HG02852 (cell line): ENCODE measurements around the gene ALOX5.
A peak's percentile ranks its signal among the peaks of the same experiment; 100 is the strongest.
"Not testable (repeated sequence)": the region's sequence is repeated elsewhere in the genome, so short reads cannot be mapped to it uniquely, and the experiment has no call there.

ENCODE experiments used
- ATAC-seq: cut with Tn5 transposase; IDR thresholded peaks from one replicate; pipeline ENCODE4 v1.9.1; 2021; ENCODE audit warnings: mild to moderate bottlenecking, moderate library complexity; ENCODE audit not compliant: unreplicated experiment

The ALOX5 gene

DNA sequence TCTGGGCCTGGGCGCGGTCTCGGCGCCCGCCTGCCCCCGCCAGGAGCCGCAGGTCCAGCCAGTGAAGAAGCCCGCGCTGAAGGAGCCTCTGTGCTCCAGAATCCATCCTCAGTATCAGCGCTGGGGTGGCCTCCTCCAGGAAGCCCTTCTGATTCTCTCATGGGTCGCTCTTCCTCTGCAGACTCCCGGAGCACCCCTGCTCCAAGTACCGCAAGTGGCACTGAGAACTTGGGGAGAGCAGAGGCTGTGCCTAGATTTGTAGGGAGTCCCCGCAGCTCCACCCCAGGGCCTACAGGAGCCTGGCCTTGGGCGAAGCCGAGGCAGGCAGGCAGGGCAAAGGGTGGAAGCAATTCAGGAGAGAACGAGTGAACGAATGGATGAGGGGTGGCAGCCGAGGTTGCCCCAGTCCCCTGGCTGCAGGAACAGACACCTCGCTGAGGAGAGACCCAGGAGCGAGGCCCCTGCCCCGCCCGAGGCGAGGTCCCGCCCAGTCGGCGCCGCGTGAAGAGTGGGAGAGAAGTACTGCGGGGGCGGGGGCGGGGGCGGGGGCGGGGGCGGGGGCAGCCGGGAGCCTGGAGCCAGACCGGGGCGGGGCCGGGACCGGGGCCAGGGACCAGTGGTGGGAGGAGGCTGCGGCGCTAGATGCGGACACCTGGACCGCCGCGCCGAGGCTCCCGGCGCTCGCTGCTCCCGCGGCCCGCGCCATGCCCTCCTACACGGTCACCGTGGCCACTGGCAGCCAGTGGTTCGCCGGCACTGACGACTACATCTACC is at the start of gene ALOX5:
Gene ALOX5 (plus strand): TSS at position 641 of the 774 bp plus-strand sequence. CDS start 64 bp downstream, at position 705.
- ATAC-seq = peak; percentile 45

DNA sequence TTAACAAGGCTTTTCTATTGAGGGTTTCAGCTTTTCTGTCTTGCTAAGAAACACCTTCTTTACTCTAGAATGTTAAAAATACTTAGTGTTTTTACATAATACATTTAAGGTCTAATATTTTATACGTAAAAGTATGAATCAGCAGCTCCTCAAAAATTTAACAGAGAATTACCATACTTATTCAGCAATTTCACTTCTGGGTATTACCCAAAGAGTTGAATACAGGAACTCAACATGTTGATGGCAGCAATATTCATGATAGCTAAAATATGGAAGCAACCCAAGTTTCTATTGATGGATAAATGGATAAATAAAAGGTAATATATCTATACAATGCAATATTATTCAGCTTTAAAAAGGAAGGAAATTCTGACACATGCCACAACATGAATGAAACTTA is 48.9 kb upstream of the ALOX5 start:
- no peak for ATAC-seq

DNA sequence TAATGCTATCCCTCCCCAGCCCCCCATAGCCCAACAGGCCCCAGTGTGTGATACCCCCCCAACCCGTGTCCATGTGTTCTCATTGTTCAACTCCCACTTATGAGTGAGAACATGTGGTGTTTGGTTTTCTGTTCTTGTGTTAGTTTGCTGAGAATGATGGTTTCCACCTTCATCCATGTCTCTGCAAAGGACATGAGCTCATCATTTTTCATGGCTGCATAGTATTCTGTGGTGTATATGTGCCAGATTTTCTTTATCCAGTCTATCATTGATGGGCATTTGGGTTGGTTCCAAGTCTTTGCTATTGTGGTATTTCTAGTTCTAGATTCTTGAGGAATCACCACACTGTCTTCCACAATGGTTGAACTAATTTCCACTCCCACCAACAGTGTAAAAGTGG is 47.2 kb upstream of the ALOX5 start:
- not testable (repeated sequence) for ATAC-seq

DNA sequence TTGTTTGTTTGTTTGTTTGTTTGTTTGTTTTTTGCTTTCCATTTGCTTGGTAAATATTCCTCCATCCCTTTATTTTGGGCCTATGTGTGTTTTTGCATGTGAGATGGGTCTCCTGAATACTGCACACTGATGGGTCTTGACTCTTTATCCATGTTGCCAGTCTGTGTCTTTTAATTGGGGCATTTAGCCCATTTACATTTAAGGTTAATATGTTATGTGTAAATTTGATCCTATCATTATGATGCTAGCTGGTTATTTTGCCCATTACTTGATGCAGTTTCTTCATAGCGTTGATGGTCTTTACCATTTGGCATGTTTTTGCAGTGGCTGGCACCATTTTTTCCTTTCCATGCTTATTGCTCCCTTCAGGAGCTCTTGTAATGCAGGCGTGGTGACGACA is 42.2 kb upstream of the ALOX5 start:
- ATAC-seq = not testable (repeated sequence)

DNA sequence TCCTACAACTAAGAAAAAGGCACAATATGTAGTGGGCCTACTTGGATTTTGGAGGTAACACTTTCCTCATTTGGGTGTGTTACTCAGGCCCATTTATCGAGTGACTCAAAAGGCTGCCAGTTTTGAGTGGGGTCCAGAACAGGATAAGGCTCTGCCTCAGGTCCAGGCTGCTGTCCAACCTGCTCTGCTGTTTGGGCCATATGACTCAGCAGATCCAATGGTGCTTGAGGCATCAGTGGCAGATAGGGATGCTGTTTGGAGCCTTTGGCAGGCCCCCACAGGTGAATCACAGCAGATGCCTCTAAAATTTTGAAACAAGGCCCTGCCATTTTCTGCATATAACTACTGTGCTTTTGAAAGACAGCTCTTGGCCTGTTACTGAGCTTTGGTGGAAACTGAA is 34.1 kb upstream of the ALOX5 start:
- no peak for ATAC-seq

DNA sequence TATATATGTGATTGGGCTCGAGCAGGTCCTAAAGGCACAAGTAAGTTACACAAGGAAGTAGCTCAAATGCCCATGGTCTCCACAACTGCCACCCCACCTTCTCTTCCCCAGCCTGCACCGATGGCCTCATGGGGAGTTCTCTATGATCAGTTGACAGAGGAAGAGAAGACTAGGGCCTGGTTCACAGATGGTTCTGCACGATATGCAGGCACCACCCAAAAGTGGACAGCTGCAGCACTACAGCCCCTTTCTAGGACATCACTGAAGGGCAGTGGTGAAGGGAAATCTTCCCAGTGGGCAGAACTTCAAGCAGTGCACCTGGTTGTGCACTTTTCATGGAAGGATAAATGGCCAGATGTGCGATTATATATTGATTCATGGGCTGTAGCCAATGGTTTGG is 33.6 kb upstream of the ALOX5 start:
- not testable (repeated sequence) for ATAC-seq

DNA sequence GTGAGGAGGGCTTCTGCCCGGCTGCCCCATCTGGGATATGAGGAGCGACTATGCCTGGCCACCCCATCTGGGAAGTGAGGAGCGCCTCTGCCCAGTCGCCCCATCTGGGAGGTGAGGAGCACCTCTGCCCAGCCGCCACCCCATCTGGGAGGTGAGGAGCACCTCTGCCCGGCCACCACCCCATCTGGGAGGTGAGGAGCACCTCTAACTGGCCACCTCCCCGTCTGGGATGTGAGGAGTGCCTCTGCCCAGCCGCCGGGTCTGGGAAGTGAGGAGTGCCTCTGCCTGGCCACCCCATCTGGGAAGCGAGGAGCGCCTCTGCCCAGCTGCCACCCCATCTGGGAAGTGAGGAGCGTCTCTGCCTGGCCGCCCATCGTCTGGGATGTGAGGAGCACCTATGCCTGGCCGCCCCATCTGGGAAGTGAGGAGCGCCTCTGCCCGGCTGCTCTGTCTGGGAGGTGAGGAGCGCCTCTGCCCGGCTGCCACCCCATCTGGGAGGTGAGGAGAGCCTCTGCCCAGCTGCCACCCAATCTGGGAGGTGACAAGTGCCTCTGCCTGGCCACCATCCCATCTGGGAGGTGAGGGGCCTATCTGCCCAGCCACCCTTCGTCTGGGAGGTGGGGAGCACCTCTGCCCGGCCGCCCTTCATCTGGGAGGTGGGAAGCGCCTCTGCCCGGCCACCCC is 27.2 kb upstream of the ALOX5 start:
- not testable (repeated sequence) for ATAC-seq

DNA sequence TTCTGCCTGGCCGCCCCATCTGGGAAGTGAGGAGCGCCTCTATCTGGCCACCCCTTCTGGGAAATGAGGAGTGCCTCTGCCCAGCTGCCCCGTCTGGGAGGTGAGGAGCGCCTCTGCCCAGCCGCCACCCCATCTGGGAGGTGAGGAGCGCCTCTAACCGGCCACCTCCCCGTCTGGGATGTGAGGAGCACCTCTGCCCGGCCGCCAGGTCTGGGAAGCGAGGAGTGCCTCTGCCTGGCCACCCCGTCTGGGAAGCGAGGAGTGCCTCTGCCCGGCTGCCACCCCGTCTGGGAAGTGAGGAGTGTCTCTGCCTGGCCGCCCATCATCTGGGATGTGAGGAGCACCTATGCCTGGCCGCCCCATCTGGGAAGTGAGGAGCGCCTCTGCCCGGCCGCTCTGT is 26.6 kb upstream of the ALOX5 start:
- not testable (repeated sequence) for ATAC-seq

DNA sequence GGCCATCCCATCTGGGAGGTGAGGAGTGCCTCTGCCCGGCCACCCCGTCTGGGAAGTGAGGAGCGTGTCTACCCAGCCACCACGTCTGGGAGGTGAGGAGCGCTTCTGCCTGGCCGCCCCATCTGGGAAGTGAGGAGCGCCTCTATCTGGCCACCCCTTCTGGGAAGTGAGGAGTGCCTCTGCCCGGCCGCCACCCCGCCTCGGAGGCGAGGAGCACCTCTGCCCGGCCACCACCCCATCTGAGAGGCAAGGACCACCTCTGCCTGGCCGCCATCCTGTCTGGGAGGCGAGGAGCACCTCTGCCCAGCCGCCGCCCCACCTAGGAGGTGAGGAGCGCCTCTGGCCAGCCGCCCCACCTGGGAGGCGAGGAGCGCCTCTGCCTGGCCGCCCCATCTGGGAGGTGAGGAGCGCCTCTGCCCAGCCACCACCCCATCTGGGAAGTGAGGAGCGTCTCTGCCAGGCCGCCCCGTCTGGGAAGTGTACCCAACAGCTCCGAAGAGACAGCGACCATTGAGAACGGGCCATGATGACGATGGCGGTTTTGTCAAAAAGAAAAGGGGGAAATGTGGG is 25.7 kb upstream of the ALOX5 start:
- ATAC-seq = not testable (repeated sequence)

DNA sequence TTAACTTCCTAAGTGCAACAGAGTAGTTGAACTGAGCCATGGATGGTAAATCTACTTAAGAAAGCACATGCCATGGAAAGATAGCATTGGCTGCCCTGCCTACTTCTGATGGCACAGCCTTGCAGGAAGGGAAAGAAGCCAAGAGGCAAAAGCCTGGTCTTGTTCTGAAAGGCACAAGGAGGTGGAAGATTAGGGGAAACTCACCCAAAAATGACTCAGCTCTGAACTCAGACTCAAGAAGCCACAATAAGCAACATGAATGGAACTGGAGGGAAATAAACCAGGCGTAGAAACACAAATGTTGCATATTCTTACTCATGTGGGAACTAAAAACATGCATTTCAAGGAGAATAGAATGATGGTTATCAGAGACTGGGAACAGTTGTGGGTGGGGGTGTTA is 20.8 kb upstream of the ALOX5 start:
- peak; percentile 62 for ATAC-seq

DNA sequence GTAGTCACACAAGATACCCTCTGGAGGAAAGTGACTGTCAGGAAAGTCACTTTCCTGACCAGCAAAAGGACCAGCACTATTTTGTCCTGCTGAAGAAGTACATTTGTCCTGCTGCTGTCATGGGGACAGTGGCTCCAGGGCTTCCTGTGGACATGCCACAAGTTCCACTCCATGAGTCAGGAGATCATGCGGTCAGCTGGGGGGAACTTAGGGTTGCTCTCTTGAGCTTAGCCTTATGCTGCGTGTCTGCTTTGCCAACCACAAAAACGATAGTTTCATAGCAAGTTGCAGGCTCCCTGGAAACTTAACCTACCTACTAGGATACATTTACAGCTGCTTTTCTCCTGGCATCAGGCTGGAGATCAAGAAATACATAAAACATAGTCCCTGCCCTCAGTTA is 19.8 kb upstream of the ALOX5 start:
- no peak for ATAC-seq

DNA sequence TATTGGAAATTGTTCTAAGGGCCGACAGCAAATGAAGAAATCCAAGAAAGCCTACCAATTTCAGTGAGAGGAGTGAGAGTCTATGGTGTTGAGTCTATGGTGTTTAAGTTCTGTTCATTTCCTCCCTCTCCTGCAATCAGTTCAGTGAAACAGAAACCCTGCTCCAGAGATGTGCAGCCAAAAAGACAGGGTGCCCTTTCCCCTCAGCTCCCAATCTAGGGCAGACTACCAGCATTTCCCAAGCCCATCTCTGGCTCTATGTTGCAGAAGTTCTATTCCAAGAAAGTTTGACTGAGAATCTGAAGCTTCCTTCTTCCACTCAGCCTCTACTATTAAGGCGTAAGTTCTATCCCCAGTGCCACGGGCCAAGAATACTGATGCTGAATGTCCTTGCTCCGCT is 18.5 kb upstream of the ALOX5 start:
- ATAC-seq = no peak

DNA sequence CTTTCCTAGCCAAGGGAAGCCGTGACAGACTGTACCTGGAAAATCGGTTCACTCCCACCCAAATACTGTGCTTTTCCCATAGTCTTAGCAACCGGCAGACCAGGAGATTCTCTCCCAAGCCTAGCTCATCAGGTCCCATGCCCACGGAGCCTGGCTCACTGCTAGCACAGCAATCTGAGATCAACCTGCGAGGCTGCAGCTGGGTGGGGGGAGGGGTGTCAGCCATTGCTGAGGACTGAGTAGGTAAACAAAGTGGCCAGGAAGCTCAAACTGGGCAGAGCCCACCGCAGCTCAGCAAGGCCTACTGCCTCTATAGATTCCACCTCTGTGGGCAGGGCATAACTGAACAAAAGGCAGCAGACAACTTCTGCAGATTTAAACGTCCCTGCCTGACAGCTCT is 15.1 kb upstream of the ALOX5 start:
- not testable (repeated sequence) for ATAC-seq

DNA sequence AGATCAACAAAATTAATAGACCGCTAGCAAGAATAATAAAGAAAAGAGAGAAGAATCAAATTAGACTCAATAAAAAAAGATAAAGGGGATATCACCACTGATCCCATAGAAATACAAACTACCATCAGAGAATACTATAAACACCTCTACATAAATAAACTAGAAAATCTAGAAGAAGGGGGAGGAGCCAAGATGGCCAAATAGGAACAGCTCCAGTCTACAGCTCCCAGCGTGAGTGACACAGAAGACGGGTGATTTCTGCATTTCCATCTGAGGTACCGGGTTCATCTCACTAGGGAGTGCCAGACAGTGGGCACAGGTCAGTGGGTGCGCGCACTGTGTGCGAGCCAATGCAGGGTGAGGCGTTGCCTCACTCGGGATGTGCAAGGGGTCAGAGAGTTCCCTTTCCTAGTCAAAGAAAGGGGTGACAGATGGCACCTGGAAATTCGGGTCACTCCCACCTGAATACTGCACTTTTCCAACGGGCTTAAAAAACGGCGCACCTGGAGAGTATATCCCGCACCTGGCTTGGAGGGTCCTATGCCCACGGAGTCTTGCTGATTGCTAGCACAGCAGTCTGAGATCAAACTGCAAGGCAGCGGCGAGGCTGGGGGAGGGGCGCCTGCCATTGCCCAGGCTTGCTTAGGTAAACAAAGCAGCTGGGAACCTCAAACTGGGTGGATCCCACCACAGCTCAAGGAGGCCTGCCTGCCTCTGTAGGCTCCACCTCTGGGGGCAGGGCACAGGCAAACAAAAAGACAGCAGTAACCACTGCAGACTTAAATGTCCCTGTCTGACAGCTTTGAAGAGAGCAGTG is 11.8 kb upstream of the ALOX5 start:
- ATAC-seq = not testable (repeated sequence)

DNA sequence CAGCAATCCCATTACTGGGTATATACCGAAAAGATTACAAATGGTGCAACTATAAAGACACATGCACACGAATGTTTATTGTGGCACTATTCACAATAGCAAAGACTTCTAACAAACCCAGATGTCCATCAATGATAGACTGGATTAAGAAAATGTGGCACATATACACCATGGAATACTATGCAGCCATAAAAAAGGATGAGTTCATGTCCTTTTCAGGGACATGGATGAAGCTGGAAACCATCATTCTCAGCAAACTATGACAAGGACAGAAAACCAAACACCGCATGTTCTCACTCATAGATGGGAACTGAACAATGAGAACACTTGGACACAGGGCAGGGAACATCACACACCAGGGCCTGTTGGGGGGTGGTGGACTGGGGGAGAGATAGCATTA is 6.4 kb upstream of the ALOX5 start:
- not testable (repeated sequence) for ATAC-seq

DNA sequence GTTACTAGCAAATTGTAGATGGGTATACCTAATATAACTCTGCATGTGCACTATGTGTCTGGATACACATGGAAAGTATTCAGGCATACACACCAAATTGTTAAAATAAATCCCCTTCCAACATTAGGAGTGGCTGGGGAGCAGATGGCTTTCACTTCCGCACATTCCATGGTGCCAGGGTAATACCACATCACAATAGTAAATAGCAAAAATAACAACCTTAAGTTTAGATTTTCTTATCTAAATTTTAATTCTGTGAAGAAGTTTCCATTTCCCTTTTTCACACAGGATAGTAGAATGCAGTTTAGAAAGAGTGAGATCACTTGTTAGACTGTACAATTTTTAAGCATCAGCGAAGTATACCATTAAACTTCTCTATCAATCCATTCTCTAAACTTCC is 5.8 kb upstream of the ALOX5 start:
- ATAC-seq = no peak

DNA sequence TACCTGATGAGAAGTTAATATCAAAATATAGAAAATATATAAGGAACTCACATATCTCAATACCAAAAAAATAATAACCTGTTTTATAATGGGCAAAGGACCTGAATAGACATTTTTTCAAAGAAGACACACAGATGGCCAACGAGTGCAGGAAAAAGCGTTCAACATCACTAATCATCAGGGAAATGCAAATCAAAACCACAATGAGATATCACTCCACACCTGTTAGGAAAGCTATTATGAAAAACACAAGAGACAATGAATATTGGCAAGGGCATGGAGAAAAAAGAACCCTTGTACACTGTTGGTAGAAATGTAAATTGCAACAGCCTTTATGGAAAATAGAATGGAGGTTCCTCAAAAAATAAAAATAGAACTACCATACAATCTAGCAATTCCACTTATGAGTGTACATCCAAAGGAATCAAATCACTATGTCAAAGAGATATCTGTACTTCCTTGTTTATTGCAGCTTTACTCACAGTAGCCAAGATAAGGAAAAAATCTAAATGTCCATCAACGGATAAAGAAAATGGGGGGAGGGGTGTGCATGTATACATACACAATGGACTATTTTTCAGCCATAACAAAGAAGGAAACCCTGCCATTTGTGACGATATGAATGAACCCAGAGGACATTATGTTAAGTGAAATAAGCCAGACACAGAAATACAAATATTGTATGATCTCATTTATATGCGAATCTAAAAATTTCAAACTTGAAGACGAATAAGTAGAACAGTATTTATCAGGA is 3.6 kb upstream of the ALOX5 start:
- no peak for ATAC-seq

DNA sequence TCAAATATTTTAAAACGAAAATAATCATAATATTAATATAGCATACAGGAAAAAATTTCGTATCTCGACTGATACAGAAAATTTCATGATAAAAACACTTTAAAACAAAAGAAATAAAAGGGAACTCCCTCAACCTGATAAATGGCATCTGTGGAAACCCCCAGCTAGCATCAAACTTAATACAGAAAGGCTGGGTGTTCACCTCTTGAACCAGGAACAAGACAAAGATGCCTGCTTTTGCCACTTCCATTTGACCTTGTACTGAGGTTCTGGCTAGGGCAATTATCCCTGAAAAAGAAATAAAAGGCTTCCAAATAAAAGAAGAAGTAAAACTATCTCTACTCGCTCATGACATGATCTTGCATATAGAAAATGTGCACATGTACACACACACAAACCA is 2.5 kb upstream of the ALOX5 start:
- no peak for ATAC-seq

DNA sequence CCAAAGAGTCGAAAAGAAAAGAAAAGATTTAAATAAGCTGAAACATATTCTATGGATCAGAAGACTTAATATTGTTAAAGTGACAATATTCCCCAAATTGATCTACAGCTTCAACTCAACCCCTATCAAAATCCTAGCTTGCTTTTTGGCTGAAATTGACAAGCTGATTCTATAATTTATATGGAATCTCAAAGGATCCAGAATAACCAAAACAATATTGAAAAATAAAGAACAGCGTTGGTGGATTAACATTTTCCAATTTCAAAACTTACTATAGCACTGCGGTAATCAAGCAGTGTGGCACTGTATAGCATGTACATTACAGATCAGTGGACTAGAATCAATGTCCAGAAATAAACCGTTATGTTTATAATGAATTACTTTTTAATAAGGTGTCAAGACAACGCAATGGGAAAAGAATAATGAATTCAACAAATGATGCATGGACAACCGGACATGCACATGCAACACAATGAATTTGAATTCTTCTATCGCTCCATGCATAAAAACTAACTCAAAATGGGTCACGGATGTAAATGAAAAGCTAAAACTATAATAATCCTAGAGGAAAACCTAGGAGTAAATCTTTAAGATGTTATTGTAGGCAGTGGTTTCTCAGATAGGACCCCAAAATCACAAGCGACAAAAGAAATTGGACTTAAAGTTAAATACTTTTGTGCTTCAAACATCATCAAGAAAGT is 1.6 kb upstream of the ALOX5 start:
- ATAC-seq = no peak

DNA sequence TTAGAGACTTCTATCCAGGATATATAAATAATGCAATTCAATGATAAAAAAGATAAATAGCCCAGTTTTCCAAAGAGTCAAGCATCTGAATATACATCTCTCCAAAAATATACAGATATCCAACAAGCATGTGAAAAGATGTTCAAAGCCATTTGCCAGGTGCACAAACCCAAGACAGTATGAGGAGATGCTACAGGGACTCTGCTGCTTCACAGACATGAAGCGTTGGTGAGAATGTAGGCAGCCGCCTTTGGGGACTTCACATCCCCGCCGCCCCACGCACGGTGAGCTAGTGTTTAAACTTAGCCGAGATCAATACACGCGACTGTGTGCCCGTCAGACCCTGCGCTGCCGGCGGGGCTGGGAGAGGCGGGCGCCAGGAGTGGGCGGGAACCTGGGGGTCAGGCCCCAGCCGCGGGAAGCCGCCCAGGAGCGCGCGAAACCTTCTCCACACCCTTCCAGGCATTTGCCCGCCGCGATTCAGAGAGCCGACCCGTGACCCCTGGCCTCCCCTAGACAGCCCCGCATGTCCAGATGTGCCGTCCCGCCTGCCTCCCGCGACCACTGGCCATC is 927 bp upstream of the ALOX5 start:
- peak; percentile 41 for ATAC-seq
